ENCODE results near the gene GNG10.
"Not testable (repeated sequence)": the region's sequence is repeated elsewhere in the genome, so short reads cannot be mapped to it uniquely, and the experiment has no call there.

GNG10 gene

GRCh38 chr9:111634860-111635259 is 26.5 kb upstream of the GNG10 start:
- Mint-ChIP-seq H3K27ac (no peak overlapping the region), H3K27me3 (no peaks in the 10 kb centered on the region), H3K4me1 (peaks cover 37% of the 10 kb centered on the region), H3K4me3 (no peak overlapping the region), H3K9me3 (no peaks in the 10 kb centered on the region)
- no peak for ATAC-seq
- DNase-seq: no peak

DNA sequence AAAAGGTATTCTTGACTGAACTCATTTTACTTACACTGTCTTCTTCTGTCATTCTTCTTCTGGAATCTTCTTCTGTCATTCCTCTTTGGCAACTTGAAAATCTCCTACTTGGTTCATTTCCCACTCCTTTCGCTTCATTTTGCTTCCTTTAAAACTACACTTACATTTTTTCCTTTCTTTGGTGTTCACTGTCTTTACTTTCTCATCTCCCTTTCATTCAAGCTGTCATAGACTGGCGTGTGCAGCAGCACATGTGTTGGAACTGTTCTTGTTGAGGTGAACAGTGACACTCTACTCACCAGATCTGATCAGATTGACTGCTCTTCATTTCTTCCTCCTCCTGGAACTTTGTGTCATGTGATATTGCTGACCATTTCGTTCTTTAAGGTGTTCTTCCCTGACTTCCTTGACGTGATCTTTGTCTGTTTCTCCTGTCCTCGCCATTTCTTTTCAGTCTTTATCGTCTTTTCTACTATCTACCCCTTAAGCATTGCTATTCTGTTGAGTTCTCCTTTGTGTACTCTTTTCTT is 23.9 kb upstream of the GNG10 start:
- ATAC-seq (no peak), DNase-seq (no peak)
- Mint-ChIP-seq H3K9me3 (no peaks in the 10 kb centered on the region), H3K4me1 (peaks cover 33% of the 10 kb centered on the region), H3K27me3 (no peaks in the 10 kb centered on the region), H3K27ac (no peak overlapping the region), H3K4me3 (no peak overlapping the region)

GRCh38 chr9:111644195-111644772 is 17.1 kb upstream of the GNG10 start:
- no peaks in the 10 kb centered on the region for H3K9me3 Mint-ChIP-seq
- H3K4me3 Mint-ChIP-seq: no peak overlapping the region
- no peak for ATAC-seq
- no peaks in the 10 kb centered on the region for H3K4me1 Mint-ChIP-seq
- DNase-seq: no peak
- no peak overlapping the region for H3K27ac Mint-ChIP-seq
- H3K27me3 Mint-ChIP-seq: no peaks in the 10 kb centered on the region

- ATAC-seq (no peak), DNase-seq (no peak)
- H3K27me3 Mint-ChIP-seq: no peaks in the 10 kb centered on the region
- H3K4me3 Mint-ChIP-seq: no peak overlapping the region
- H3K27ac Mint-ChIP-seq: no peak overlapping the region
- no peaks in the 10 kb centered on the region for H3K9me3 Mint-ChIP-seq
- H3K4me1 Mint-ChIP-seq: no peaks in the 10 kb centered on the region
These were observed 15.6 kb upstream of the GNG10 start for GRCh38 chr9:111645806-111646205.

DNA sequence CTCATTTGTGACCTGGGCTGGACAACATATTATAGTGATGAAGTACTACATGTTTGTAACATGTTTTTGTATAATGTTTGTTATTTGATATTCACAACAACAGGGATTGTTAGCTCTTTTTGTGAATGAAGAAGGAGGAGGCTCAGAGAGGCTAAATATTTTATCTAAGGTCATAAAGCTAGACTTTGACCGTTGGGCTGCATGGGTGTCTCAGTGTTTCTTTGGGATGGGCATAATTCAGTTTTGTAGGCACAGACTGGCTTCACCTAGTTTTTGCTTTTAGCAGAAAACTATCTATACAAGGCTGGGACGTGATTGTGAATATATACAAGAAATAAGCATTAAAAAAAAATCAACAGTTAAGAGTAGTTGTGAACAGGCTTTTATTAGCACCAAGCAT is 15.0 kb upstream of the GNG10 start:
- Mint-ChIP-seq H3K27ac (no peak overlapping the region), H3K4me1 (no peaks in the 10 kb centered on the region), H3K27me3 (no peaks in the 10 kb centered on the region), H3K9me3 (no peaks in the 10 kb centered on the region), H3K4me3 (no peak overlapping the region)
- DNase-seq (no peak), ATAC-seq (no peak)

DNA sequence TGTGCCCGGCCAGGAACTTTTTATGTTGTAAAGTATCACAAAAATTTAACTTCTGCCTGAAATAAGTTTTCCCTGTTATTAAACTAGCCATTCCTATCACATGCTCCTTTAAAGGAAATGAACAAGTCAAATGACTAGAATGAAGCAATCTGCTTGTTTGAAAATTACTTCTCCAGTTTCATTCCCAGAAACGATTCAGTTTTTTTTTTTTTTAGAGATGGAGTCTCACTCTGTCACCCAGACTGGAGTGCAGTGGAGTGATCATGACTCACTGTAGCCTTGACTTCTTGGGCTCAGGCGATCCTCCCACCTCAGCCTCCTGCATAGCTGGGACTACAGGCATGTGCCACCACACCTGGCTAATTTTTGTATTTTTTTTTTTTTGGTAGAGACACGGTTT is 13.3 kb upstream of the GNG10 start:
- Mint-ChIP-seq H3K9me3 (no peaks in the 10 kb centered on the region), H3K27ac (no peak overlapping the region), H3K4me1 (no peaks in the 10 kb centered on the region), H3K27me3 (no peaks in the 10 kb centered on the region), H3K4me3 (no peak overlapping the region)
- ATAC-seq (no peak), DNase-seq (no peak)

DNA sequence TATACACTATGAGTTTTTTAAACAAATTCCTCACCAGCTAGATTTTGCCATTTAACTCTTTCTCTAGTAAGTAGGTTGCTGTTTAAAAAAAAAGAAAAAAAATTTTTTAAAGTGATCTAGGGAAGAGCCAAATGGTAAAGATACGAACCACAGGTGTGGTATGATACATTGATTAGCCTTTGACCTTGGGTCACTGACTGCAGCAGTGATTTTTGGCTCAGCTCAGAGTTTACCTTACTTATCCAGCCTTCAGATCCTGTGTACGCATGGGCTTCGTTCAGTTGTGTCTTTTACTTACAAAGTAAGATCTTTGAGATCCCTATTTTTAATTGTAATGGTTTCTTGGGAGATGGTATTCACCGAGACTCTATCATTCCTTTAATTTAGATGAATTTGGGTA is 12.4 kb upstream of the GNG10 start:
- Mint-ChIP-seq H3K4me3 (no peak overlapping the region), H3K27ac (peak overlapping the region in 1 of 2 donors; percentile 57), H3K9me3 (no peaks in the 10 kb centered on the region), H3K4me1 (no peaks in the 10 kb centered on the region), H3K27me3 (no peaks in the 10 kb centered on the region)
- ATAC-seq (no peak), DNase-seq (no peak)

DNA sequence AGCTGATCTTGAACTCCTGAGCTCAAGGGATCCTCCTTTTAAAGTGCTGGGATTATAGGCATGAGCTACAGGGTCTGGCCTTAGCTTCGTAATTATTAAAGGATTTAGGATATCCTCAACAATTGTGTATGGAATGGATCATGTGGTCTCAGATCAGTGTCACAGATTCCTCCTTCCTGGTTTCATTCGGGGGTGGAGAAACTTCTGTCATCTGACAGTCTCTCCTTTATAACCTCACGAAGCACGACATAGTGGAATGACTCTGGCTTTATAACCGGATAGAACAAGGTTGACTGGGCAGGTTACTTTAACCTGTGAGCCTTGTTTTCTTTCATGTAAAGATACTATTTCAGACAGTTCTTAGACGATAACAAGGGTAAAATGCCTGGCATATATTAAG is 4.4 kb upstream of the GNG10 start:
- Mint-ChIP-seq H3K4me3 (no peak overlapping the region), H3K27me3 (peaks cover 5% of the 10 kb centered on the region), H3K9me3 (no peaks in the 10 kb centered on the region), H3K27ac (no peak overlapping the region), H3K4me1 (peaks cover 13% of the 10 kb centered on the region)
- ATAC-seq: no peak
- no peak for DNase-seq

- Mint-ChIP-seq H3K4me3 (no peak overlapping the region), H3K27ac (no peak overlapping the region)
These were observed 2.5 kb upstream of the GNG10 start for GRCh38 chr9:111658943-111659342.

GRCh38 chr9:111659691-111660090 is 1.7 kb upstream of the GNG10 start:
- DNase-seq (no peak), ATAC-seq (no peak)
- Mint-ChIP-seq H3K9me3 (no peaks in the 10 kb centered on the region), H3K4me3 (no peak overlapping the region), H3K27me3 (peaks cover 5% of the 10 kb centered on the region), H3K4me1 (peaks cover 33% of the 10 kb centered on the region), H3K27ac (no peak overlapping the region)

More at GRCh38 chr9:111658943-111659342, 2.5 kb upstream of the GNG10 start:
- Mint-ChIP-seq H3K9me3 (no peaks in the 10 kb centered on the region), H3K27me3 (peaks cover 5% of the 10 kb centered on the region), H3K4me1 (peaks cover 29% of the 10 kb centered on the region)
- DNase-seq: no peak
- ATAC-seq: no peak

GRCh38 chr9:111661802-111662521 is 557 bp downstream of the GNG10 start:
- DNase-seq (peak in 1 of 2 donors; percentile 54), ATAC-seq (peak; percentile 66)
- peak overlapping the region; percentile 93 to 95 for H3K4me3 Mint-ChIP-seq
- H3K4me1 Mint-ChIP-seq: peaks cover 35% of the 10 kb centered on the region
- peak overlapping the region; percentile 91 to 96 for H3K27ac Mint-ChIP-seq
- H3K27me3 Mint-ChIP-seq: peaks cover 5% of the 10 kb centered on the region
- H3K9me3 Mint-ChIP-seq: no peaks in the 10 kb centered on the region

DNA sequence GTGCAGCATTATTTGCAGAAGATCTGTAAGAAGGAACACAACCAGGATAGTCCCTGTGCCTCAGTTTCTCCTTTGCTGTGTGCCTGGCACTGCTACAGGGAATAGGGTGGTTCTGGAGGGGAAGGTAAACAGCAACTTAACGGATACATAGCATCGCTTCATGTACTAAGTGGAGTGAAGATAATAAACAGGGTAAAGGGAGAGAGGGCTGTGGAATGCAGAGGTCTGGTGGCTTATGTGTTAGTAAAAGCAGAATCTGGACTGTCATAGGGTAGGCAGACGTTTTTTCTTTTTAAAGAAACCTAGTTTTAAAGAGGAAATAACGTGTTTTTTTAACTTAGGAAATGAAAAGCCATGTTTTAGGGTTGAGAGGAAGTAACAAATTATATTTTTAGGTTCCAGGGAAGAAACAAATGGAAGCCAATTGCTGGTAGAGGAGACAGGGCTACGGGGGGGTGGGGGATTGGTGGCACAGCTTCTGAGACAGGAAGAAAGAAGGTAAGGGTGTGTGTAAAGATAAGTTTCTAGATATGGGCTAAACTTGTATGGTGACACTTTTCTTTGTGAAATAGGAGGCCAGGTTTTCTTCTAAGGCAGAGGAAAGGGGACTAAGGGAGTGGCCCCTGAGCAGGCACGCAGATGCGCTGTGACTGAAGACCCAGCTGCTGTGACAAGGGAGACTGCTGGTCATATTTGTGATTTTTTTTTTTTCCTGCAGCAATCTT is 1.3 kb downstream of the GNG10 start:
- Mint-ChIP-seq H3K4me1 (peaks cover 35% of the 10 kb centered on the region), H3K9me3 (no peaks in the 10 kb centered on the region), H3K4me3 (peak overlapping the region; percentile 93 to 95), H3K27ac (peak overlapping the region; percentile 91 to 96), H3K27me3 (peaks cover 5% of the 10 kb centered on the region)
- DNase-seq (no peak), ATAC-seq (no peak)

DNA sequence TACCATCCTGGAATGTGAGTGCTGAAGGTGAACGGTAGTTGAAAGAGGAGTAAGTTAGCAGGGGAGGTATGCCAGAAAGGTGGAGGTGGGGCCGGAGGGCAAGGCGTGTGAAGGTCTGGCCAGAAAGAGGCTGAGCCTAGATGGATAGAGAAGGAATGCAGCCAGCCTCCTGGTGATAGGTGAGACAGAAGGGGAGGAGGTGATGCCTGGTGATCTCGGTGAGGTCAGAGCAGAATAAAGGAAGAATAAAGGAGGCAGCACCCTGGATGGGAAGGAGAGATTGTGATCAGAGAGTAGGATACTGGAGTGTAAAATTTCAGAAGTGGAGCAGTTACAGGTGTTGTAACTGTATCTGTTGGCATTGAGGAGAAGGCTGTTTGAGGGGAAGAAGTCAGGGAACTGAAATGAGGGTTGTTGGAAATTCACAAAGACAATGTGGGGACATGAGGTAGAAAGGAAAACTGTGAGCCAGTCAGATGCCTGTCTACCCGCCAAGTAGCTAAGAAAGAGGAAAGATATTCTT is 2.0 kb downstream of the GNG10 start:
- Mint-ChIP-seq H3K27ac (peak overlapping the region in 1 of 2 donors; percentile 91), H3K4me1 (peaks cover 35% of the 10 kb centered on the region), H3K9me3 (no peaks in the 10 kb centered on the region), H3K27me3 (peaks cover 5% of the 10 kb centered on the region), H3K4me3 (peak overlapping the region; percentile 93 to 95)
- DNase-seq: no peak
- ATAC-seq: no peak

DNA sequence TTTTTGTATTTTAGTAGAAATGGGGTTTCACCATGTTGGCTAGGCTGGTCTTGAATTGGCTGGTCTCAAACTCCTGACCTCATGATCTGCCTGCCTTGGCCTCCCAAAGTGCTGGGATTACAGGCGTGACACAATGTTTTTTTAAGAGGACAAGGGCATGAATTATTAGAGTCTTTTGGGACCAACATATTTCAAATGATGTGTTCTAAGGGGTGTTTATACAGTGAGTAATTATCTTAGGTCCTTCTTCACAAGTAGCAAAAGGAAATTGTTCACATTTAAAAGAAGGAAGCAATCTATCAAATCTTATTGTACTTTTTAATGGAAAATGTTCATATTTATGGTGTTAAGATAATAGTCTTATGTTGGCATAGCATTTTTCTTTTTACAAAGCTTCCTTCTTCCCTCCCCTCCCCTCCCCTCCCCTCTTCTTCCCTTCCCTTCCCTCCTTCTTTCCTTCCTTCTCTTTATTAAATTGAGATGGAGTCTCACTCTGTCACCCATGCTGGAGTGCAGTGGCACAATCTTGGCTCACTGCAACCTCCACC is 6.7 kb downstream of the GNG10 start:
- Mint-ChIP-seq H3K4me3 (no peak overlapping the region), H3K27ac (no peak overlapping the region), H3K9me3 (no peaks in the 10 kb centered on the region), H3K27me3 (no peaks in the 10 kb centered on the region), H3K4me1 (peaks cover 12% of the 10 kb centered on the region)
- ATAC-seq: no peak
- DNase-seq: no peak

DNA sequence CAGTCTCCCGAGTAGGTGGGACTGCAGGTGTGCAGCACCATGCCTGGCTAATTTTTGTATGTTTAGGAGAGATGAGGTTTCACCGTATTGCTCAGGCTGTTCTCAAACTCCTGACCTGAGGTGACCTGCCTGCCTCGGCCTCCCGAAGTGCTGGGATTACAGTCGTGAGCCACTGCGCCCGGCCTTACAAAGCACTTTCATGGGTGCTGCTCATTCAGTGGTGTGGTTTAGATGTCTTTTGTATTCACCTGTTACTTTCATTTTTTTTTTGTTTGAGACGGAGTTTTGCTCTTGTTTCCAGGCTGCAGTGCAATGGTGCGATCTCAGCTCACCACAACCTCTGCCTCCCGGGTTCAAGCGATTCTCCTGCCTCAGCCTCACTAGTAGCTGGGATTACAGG is 7.2 kb downstream of the GNG10 start:
- not testable (repeated sequence) for DNase-seq, H3K9me3 Mint-ChIP-seq, H3K4me1 Mint-ChIP-seq, H3K27me3 Mint-ChIP-seq, H3K27ac Mint-ChIP-seq, H3K4me3 Mint-ChIP-seq, ATAC-seq

- Mint-ChIP-seq H3K4me1 (no peaks in the 10 kb centered on the region), H3K4me3 (no peak overlapping the region), H3K27me3 (no peaks in the 10 kb centered on the region), H3K9me3 (no peaks in the 10 kb centered on the region), H3K27ac (no peak overlapping the region)
- DNase-seq: no peak
- ATAC-seq: no peak
These were observed 12.9 kb downstream of the GNG10 start for GRCh38 chr9:111674319-111674718.

All from stimulated activated naive CD8-positive, alpha-beta T cell treated with anti-CD3 and anti-CD28 coated beads, Interleukin-15, amount 100 ng/mL, for 72 hours (primary cell).